Nephron (organoid): ENCODE data around the gene EBP.

Experiments used
- H3K27ac Mint-ChIP-seq, 3 experiments: 2 replicates each; pipeline ENCODE4 v1.8.0; 2020; ENCODE audit warnings: mixed read lengths in 3 of 3, mild to moderate bottlenecking in 2 of 3, moderate library complexity in 1 of 3
- H3K27me3 Mint-ChIP-seq: 2 replicates; pipeline ENCODE4 v1.8.0; 2021; ENCODE audit warnings: low read depth, mild to moderate bottlenecking, moderate library complexity, mixed read lengths
- H3K36me3 Mint-ChIP-seq: 2 replicates; pipeline ENCODE4 v1.8.0; 2020; ENCODE audit warnings: low read depth, mixed read lengths
- H3K4me1 Mint-ChIP-seq: 2 replicates; pipeline ENCODE4 v1.8.0; 2020; ENCODE audit warnings: mixed read lengths
- H3K4me3 Mint-ChIP-seq, 3 experiments: 2 replicates each; pipeline ENCODE4 v1.8.0; 2020; ENCODE audit warnings: mild to moderate bottlenecking in 3 of 3, mixed read lengths in 3 of 3, moderate library complexity in 2 of 3
- H3K9me3 Mint-ChIP-seq: 2 replicates; pipeline ENCODE4 v1.8.0; 2020; ENCODE audit warnings: mixed read lengths
- CTCF ChIP-seq, 3 experiments: fragments of 200-600 bp; sonication (generic); IDR thresholded peaks; one replicate each; pipeline ENCODE4 v1.5.0; 2021; ENCODE audit warnings: antibody characterized with exemption in 3 of 3; ENCODE audit not compliant: unreplicated experiment in 3 of 3

EBP gene

GRCh38 chrX:48521353-48522243 lies at the start of gene EBP:
EBP (plus strand) TSS chrX:48521808; CDS start chrX:48523772, 1,964 bp downstream.
- H3K36me3 Mint-ChIP-seq = peaks cover 7% of the 10 kb centered on the region

GRCh38 chrX:48472225-48472624 lies 49.4 kb upstream of the EBP start:
- TF ChIP-seq CTCF (IDR thresholded peaks at IDR 0.05; ENCODE audit: unreplicated experiment in 3 of 3) = no peak
- Mint-ChIP-seq H3K27ac (no peak overlapping the region), H3K9me3 (peaks cover 13% of the 10 kb centered on the region), H3K4me3 (no peak overlapping the region), H3K27me3 (peaks cover 15% of the 10 kb centered on the region), H3K36me3 (no peaks in the 10 kb centered on the region), H3K4me1 (peaks cover 36% of the 10 kb centered on the region)

More at GRCh38 chrX:48521353-48522243, at the start of gene EBP:
- TF ChIP-seq CTCF (IDR thresholded peaks at IDR 0.05; ENCODE audit: unreplicated experiment in 3 of 3) = no peak
- Mint-ChIP-seq H3K9me3 (peaks cover 11% of the 10 kb centered on the region), H3K4me3 (peak within 1 kb of the TSS; percentile 90 to 94 (median 93)), H3K27ac (peak within 1 kb of the TSS; percentile 81 to 90 (median 86)), H3K4me1 (no peaks in the 10 kb centered on the region), H3K27me3 (no peaks in the 10 kb centered on the region)

- Mint-ChIP-seq H3K9me3 (peaks cover 14% of the 10 kb centered on the region), H3K27me3 (peaks cover 7% of the 10 kb centered on the region), H3K27ac (no peak overlapping the region), H3K4me1 (peaks cover 28% of the 10 kb centered on the region), H3K36me3 (no peaks in the 10 kb centered on the region), H3K4me3 (peak overlapping the region in 1 of 3 experiments; percentile 26)
- no peak for TF ChIP-seq CTCF (IDR thresholded peaks at IDR 0.05; ENCODE audit: unreplicated experiment in 3 of 3)
Measured at GRCh38 chrX:48472851-48473703, 48.5 kb upstream of the EBP start.

GRCh38 chrX:48473704-48473990 lies 48.0 kb upstream of the EBP start:
- Mint-ChIP-seq H3K27me3 (peaks cover 7% of the 10 kb centered on the region), H3K9me3 (peaks cover 14% of the 10 kb centered on the region), H3K4me3 (no peak overlapping the region), H3K27ac (peak overlapping the region in 1 of 3 experiments; percentile 52), H3K36me3 (no peaks in the 10 kb centered on the region), H3K4me1 (peaks cover 25% of the 10 kb centered on the region)
- TF ChIP-seq CTCF (IDR thresholded peaks at IDR 0.05; ENCODE audit: unreplicated experiment in 3 of 3) = no peak

- H3K27ac Mint-ChIP-seq = peak overlapping the region in 2 of 3 experiments; percentile 39 to 52
- no peak for TF ChIP-seq CTCF (IDR thresholded peaks at IDR 0.05; ENCODE audit: unreplicated experiment in 3 of 3)
- H3K9me3 Mint-ChIP-seq = peaks cover 14% of the 10 kb centered on the region
- H3K27me3 Mint-ChIP-seq = peaks cover 7% of the 10 kb centered on the region
- H3K4me3 Mint-ChIP-seq = peak overlapping the region; percentile 45 to 57 (median 50)
- H3K4me1 Mint-ChIP-seq = peaks cover 25% of the 10 kb centered on the region
- H3K36me3 Mint-ChIP-seq = peaks cover 2% of the 10 kb centered on the region
Measured at GRCh38 chrX:48474127-48474526, 47.5 kb upstream of the EBP start.
